ENCODE data around the gene LEP. TPM values are rescaled to one million over a fixed set of nuclear protein-coding genes. Genes with fewer than 3 reads are reported as not detected.

The LEP gene
- total RNA-seq, 1 experiment from 2014 or later, result not detected

DNA sequence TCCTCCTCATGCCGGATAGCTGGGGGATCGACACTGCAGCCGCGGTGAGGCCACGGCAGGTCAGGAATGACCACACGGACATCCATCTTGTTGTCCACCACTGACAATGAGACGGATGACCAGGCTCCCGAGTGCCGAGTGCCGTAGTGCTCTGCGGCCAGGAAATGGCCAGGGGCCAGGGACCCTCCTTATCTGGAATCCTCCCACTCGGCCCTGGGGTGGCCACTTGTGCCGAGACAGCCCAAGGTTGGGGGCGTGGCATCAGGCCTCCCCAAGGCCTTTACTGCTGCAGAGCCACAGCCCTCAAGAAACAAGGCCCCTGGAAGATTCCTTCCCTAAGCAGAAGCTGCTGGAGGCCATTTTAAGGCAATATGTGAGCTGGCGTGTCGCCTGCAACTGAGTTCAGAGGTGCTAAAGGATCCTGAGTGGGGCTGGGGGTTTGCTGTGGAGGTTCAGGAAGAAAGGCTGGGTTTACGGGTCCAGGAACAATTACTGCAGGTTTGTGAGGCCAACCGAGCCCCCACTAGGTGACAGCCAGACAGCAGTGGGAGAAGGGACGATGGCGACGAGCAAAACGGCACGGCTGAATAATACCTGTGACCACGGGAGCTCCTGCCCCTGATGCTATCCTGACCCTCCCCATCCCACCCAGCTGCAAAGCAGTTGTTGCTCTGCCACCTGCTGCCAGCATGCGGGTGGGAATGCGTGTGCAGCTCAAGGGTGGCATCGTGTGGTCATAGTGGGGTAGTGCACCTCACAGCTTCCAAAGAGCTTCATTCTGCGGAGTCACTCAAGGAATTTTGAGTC is 31.6 kb upstream of the LEP start:
- in situ Hi-C loops (cut with HindIII; ENCODE audit: low sequenced_read_pairs), result loop anchor here (25.0 kb wide), 1 partner anchor 497 kb away; no protein-coding TSS in a partner anchor

DNA sequence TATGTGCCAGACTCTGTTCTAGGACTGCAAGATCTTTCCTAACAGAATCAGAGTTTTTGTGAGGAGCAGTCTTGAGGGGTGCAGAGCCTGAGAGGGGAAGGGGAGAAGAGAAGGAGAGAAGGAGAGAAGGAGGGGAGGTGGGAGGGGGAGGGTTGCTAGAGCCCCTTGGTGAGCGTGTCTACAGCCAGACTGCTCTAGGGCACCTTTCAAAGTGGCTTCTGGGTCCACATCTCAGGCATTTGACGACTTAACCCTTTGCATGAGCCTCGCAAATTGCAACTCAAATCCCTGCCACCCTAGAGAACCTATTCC is 31.1 kb upstream of the LEP start:
- in situ Hi-C loops (cut with HindIII; ENCODE audit: low sequenced_read_pairs), result loop anchor here (25.0 kb wide), 1 partner anchor 498 kb away; no protein-coding TSS in a partner anchor
- DNase-seq (ENCODE audit: low spot score), result no peak

More for the DNA sequence above, 31.6 kb upstream of the LEP start:
- peak; percentile 83 for DNase-seq (ENCODE audit: low spot score)

DNA sequence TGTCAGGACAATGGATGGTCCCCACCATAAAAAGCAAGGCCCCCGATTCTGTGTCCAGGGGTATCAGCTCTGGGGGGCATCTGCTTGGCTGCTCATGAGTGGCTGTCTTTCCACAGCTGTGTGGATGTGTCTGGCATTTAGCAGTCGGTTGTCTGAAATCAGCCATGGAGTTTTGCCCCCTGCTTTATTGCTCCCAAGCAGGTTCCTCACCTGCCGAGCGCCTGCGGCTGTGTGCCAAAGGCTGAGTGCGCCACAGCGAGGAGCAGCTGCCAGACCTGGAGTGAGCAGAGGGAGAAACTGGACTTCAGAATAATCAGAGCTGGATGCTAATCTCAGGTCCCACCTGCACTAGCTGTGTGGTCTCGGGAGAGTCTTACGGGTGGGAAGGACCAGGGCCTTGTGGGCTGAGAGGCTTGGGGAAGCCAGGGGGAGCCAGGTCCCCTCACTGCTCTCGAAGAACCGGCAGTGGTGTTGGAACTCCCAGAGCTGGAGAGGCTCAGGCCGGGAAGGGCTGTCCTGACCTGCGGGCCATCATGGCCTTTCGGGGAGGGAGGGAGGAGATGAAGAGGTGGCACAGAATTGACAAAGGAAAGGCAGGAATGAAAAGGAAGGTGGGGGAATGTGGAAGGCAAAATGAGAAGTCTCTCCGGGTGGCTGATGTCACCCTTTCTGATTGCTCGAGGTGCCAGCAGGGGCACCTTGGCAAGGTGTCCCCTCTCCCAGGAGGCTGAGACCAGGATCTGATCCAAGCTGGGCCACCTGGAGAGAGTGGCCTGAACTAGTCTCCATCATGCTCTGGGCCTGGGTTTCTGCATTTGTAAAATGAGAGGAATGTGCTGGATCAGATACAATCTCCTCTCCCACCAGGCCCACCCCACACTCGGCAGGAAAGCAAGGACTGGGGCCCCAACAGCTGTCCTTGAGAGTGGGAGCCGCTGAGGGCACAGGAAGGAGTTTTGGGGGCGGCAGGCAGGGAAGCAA is 30.2 kb upstream of the LEP start:
- no peak for DNase-seq (ENCODE audit: low spot score)
- in situ Hi-C loops (cut with HindIII; ENCODE audit: low sequenced_read_pairs), result loop anchor here (25.0 kb wide), 1 partner anchor 499 kb away; no protein-coding TSS in a partner anchor

DNA sequence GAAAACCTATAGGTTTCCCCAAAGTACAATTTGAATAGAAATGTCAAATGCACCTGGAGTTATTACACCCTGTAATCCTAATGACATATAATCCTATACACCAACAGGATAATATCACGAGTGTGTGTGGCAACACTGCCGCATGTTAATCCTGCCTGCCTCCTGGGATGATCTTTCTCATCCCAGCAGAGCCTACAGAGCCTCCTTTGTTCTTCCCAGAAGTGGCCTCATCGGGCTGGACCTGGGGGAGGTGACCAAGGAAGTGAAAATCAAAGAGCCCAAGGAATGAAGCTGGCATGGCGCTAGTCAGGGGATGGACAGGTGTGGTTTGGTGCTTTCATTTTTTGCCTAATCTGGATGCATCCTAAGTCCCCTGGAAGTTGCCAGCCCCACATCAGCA is 29.5 kb upstream of the LEP start:
- in situ Hi-C loops (cut with HindIII; ENCODE audit: low sequenced_read_pairs), result loop anchor here (25.0 kb wide), 1 partner anchor 499 kb away; no protein-coding TSS in a partner anchor
- no peak for DNase-seq (ENCODE audit: low spot score)

DNA sequence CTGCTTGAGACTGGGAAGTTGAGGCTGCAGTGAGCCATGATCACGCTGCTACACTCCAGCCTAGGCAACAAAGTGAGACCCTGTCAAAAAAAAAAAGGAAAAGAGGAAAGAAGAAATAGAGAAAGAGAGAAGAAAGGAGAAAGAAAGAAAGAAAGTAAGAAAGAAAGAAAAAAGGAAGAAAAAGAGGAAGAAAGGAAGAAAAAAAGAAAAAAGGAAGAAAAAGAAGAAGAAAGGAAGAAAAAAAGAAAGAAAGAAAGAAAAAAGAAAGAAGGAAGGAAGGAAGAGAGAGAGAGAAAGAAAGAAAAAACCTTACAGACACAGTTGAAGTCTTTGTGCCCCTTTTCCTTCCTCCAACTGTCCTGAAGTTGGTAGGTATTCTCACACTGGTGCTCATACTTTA is 26.6 kb upstream of the LEP start:
- DNase-seq (ENCODE audit: low spot score), result no peak
- in situ Hi-C loops (cut with HindIII; ENCODE audit: low sequenced_read_pairs), result loop anchor here (25.0 kb wide), 1 partner anchor 502 kb away; no protein-coding TSS in a partner anchor

DNA sequence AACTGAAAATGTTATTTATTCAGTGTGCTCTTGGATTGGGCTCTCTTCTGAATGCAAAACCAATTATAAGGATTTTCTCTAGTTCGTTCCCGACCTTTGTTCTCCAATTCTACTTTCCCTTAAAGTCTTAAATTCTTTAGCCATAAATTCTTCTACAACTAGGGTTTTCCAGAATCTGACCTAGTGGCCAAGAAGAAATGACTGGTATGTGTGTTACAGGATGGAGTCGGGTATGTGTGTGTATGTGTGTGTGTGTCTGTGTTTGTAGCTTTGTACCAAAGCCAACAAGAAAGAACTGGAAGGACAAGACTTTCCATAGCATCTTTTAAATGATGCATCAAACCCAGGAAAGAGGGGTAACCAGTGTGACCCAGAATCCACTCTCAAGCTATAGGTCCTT is 25.8 kb upstream of the LEP start:
- in situ Hi-C loops (cut with HindIII; ENCODE audit: low sequenced_read_pairs), result loop anchor here (25.0 kb wide), 1 partner anchor 503 kb away; no protein-coding TSS in a partner anchor

DNA sequence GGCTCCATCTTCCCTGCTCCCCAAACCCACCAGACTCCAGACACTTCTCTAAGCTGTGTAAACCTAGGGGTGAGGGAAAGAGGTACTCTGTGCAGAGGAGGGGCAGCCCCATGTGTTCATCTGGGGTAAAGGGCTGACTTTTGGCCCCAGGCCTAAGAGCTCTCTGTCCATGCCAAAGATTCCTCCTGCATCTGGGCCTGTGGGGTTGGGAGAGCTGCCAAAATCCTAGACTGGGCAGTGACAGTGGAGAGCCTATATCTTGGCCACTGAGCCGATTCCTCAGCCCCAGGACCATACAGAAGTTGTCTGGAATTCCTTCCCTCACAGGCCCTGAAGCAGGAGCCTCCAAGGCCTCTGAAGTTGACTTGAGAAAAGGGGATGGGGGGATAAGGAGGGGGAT is 25.3 kb upstream of the LEP start:
- in situ Hi-C loops (cut with HindIII; ENCODE audit: low sequenced_read_pairs), result loop anchor here (25.0 kb wide), 1 partner anchor 503 kb away; no protein-coding TSS in a partner anchor

More for the DNA sequence above, 25.8 kb upstream of the LEP start:
- DNase-seq (ENCODE audit: low spot score), result no peak

DNA sequence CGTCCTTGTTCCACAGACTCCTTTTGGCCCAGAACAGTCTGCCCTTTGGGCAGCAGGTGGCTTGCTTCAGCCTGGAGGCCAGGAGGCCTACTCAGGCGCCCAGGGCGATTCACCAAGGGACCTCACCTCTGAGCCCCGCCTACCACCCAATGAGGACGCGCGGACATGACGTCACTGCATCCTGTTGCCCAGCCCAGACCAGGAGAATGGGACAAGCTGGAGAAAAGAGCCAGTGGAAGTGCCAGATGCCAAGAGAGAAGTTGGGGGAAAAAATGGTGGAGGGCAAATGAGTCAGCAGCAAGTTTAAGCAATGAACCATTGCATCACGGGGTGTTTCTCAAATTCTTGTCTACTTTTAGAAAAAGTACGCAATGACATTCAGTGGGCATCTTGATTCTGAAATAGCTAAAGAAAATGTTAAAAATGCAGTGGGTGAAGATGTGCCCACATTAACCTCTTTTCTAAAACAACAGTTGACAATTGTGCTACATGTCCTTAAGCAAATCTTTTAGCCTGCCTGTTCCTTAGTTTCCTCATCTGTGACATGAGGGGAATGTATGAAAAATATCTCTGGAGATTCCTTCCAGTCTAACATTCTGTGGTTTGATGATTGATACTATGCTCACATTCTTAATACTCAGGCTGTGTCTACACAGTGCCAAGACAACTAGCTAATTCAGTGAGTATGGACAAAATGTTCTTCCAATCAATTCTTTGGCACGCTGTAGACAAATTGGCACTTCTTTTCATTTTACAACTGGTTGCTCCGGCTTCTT is 23.9 kb upstream of the LEP start:
- in situ Hi-C loops (cut with HindIII; ENCODE audit: low sequenced_read_pairs), result loop anchor here (25.0 kb wide), 1 partner anchor 505 kb away; no protein-coding TSS in a partner anchor
- DNase-seq (ENCODE audit: low spot score), result no peak

More for the DNA sequence above, 25.3 kb upstream of the LEP start:
- no peak for DNase-seq (ENCODE audit: low spot score)

DNA sequence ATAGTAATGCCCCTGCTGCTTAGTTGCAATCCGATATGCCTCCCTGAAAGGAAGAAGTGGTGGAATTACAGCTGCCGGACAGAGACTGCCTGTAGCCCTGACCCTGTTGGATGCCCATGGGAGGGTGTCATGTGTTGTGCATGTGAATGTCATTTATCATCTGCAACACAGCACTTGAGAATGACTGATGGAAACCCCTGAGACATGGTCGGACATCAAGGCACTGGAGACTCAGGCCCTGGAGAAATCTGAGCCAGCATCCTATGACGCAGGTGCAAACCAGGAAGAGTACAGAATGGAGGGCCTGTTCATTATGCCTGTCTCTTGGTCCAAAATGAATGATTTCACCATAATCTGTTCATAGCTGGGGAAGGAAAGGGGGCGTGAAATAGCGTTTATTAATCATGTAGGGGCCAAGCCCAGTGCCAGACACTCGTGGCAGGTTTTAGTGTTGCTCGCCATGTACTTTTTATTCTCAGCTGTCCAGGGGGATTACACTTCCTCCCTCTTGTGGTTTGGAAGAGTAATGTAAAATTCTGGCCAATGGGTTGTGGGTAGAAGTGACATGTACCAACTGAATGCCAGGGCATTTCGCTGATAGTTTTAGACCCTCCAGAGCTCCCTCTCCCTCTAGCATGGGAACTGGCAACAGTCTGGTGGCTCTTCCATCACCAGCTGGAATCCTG is 23.0 kb upstream of the LEP start:
- in situ Hi-C loops (cut with HindIII; ENCODE audit: low sequenced_read_pairs), result loop anchor here (25.0 kb wide), 1 partner anchor 506 kb away; no protein-coding TSS in a partner anchor
- no peak for DNase-seq (ENCODE audit: low spot score)

DNA sequence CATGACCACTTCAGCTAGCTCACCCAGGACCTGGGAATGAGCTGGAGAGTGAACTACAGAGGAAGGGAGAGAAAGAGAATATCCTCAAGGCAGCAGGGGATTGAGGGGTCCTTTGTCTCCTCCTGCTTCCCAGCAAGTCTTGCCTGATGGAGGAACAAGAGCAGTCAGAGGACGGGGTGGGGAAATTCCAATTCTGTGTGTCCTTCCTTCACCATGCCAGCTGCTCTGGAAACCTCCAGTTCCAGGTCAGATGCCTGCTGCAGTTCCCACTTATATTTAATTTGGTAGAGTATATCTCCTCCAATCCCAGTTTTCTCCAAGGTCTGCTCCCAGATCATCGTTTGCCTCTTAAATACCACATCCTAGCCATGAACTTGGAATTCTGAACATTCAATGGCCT is 21.4 kb upstream of the LEP start:
- DNase-seq (ENCODE audit: low spot score), result no peak
- in situ Hi-C loops (cut with HindIII; ENCODE audit: low sequenced_read_pairs), result loop anchor here (25.0 kb wide), 1 partner anchor 507 kb away; no protein-coding TSS in a partner anchor

DNA sequence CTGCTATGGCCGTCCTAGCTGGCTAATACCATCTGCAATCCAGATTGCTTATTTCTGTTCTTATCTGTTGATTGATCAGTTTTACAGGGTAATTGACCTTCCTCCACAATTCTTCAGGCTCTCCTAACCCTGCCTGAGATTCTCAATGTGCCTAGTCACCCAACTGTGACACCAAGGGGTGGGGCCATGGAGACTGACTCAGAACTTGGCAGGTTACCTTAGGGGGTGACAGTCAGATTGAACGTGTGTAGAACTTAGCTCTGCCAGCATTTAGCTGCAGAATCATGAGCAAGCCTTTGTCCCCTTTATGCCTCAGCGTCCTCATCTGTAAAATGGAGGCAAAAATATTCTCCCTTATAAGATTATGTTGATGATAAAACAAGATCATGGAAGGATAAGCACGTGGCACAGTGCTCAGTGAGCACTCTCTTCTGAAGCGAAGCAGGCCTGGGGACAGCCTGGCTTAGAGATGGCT is 19.1 kb upstream of the LEP start:
- no peak for DNase-seq (ENCODE audit: low spot score)
- in situ Hi-C loops (cut with HindIII; ENCODE audit: low sequenced_read_pairs), result loop anchor here (25.0 kb wide), 1 partner anchor 510 kb away; no protein-coding TSS in a partner anchor

DNA sequence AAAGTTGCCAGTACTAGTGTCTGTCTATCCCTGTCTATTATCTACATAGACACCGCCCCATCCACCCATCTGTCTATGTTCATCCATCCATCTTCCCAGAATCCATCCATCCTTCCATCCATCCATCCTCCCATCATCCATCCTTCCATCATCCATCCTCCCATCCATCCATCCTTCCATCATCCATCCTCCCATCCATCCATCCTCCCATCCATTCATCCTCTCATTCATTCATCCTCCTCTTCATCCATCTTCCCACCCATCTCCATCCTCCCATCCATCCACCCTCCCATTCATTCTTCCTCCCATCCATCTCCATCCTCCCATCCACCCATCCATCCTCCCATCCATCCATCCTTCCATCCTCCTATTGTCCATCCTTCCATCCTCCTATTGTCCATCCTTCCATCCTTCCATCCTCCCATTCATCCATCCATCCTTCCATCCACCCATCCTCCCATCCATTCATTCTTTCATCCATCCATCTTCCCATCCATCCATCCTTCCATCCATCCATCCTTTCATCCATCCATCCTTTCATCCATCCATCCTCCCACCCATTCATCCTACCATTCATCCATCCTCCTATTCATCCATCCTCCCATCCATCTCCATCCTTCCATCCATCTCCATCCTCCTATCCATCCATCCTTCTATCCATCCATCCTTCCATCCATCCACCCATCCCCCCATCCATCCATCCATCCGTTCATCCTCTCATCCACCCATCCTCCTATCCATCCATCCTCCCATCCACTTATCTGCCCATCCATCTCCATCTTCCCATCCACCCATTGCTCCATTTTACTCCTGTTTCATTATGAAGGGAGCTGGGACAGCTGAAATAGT is 14.7 kb upstream of the LEP start:
- in situ Hi-C loops (cut with HindIII; ENCODE audit: low sequenced_read_pairs), result no loop called here

DNA sequence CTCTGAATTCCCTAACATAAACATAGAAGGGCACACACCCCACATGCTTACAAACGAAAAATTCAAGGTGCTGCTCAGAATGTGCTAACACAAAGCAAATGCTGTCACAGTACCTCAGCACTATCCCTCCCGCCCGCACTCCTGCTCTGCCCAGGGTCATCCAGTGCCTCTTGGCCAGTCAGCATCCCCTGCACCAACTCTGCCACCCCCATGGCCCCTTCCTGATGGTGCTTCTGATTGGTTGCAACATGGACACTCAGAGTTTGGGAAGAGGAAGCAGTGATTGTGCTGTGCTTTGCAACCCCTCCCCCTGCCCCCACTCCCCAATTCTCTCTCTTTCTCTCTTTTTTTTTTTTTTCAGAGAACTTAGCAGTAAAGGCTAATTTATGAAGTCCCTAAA is 13.8 kb upstream of the LEP start:
- in situ Hi-C loops (cut with HindIII; ENCODE audit: low sequenced_read_pairs), result no loop called here
- DNase-seq (ENCODE audit: low spot score), result no peak

More for the DNA sequence above, 14.7 kb upstream of the LEP start:
- no peak for DNase-seq (ENCODE audit: low spot score)

DNA sequence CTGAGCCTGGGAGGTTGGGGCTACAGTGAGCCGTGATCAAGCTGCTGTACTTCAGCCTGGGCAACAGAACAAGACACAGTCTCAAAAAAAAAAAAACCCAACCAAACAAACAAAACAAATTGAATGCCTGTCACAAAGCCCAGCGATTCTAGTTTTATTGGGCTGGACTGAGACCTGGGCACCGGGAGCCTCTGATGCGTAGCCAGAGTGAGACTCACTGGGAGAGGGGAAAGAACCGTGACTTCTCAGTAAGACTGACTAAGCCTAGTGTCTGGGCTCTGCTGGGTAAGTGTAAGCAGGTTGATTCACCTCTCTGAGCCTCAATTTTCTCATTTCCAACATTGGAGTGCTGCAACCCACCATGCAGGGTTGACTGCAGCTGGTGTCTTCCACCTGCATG is 10.1 kb upstream of the LEP start:
- in situ Hi-C loops (cut with HindIII; ENCODE audit: low sequenced_read_pairs), result no loop called here
- DNase-seq (ENCODE audit: low spot score), result no peak

DNA sequence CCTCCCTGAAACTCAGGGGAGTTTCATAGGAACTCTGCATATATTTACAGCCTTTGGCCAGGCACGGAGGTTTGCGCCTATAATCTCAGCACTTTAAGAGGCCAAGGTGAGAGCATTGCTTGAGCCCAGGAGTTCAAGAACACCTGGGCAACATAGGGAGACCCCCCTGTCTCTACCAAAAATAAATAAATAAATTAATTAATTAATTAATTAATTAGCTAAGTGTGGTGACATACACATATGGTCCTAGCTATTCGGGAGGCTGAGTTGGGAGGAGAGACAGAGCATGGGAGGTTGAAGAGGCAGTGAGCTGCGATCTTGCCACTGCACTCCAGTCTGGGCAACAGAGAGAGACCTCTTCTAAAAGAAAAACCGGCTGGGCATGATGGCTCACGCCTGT is 9.4 kb upstream of the LEP start:
- no peak for DNase-seq (ENCODE audit: low spot score)

DNA sequence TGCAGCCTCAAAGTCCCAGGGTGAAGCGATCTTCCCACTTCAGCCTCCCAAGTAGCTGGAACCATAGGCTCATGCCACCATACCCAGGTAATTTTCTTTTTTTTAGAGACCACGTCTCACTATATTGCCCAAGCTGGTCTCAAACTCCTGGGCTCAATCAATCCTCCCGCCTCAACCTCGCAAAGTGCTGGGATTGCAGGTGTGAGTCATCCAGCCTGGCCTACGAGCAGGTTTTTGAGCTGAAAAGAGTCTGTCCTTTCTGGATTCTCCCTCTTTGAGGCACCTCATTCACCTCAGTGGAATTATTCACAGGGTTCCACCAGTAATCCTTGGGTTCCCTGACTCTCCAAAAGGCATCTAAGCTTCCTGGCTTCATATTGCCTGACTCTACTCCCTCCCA is 7.6 kb upstream of the LEP start:
- no peak for DNase-seq (ENCODE audit: low spot score)
- in situ Hi-C loops (cut with HindIII; ENCODE audit: low sequenced_read_pairs), result no loop called here

More for the DNA sequence above, 9.4 kb upstream of the LEP start:
- in situ Hi-C loops (cut with HindIII; ENCODE audit: low sequenced_read_pairs), result no loop called here

DNA sequence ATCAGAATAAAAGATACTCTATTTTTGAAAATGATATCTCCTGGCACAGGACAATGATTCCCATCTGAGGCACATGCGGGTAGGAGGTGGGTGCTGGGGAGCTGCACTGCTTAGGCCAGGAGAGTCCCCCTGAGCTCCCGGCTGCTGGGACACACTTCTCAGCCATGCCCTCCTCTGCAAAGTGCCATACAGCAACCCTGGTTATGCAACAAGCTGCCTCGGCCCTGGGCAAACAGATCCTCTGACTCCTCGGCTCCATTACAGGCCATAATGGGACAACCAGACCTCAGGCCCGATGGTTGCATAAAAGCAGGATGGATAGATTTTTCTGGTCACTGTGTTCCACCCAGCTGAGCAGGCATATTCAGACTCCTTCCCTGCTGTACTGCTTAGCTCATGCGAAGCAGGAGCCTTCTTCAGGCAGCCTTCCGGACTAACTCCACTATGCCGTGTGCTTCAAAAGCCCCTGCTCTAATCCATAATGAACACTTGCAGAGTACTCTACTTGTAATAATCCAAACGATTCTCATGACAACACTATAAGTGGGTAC is 6.5 kb upstream of the LEP start:
- in situ Hi-C loops (cut with HindIII; ENCODE audit: low sequenced_read_pairs), result no loop called here
- no peak for DNase-seq (ENCODE audit: low spot score)
